ENCODE measurements around the gene IFTAP. TPM values are rescaled to one million over a fixed set of nuclear protein-coding genes. Genes with fewer than 3 reads are reported as not detected.

IFTAP gene
- total RNA-seq, 2 experiments from 2014 or later: 4.5 TPM

DNA sequence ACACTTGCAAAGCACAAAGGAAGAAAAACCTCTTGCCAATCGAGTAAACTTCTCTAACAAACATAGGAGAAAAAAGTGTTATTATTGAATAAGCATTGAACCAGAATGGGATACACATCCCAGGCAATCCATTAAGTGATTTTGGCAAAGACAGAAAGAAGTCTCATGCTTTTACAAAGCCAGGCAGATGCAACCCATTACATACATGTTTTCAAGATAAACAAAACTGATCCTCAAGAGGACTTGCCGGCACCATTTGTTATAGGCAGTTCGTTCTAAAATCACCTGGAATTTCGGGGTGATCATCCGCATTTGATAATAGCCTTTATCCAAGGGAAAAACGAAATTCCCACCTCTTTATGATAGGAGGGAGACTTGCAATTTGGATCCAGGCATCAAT is 101.3 kb downstream of the IFTAP start:
- ChIA-PET POLR2A (no interaction called here), CTCF (interaction anchor here (0.7 kb wide), 1 partner anchor 624 kb away, joined by 3 read pairs; no protein-coding TSS in a partner anchor)

DNA sequence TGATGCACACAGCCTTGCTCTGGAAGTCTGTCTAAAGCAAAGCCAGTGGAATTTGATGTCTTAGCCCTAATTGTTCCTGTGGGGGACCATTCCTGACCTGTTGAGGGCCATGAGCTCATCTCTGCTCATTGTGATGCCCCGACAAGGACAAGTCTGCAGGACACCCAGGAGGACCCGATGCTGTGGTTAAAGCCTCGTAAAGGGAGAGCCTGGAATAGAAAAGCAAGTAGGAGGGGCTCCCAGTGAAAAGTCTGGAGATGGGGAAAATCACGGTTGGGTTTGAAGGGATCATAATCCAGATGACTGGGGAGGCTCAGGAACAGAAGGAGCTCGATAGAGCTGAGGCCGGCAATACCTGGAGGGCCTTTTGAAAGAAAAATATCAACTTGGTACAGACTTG is 102.2 kb downstream of the IFTAP start:
- ChIA-PET CTCF (interaction anchor here (1.1 kb wide), 1 partner anchor 50 kb away, joined by 4 read pairs; no protein-coding TSS in a partner anchor), POLR2A (no interaction called here)

DNA sequence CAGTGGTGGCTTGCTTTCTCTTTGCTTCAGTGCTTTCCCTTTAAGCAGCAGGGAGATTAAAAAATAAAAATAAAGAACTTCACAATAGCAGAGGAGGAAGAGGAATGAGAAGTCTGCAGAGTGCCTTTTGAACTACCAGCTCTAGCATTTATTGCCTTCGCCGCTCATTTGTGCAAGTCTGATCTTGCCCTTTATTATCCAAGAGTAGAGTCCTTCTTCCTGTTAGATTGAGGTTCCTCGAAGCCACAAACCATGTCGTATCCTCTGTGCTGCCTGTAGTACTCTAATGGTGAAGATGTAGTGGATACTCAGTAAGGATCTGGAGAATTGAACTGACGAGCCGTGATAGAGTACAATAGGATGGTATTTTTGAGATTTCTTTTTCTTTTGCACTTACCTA is 105.0 kb downstream of the IFTAP start:
- ChIA-PET CTCF (no interaction called here), POLR2A (no interaction called here)

- ChIA-PET CTCF (interaction anchor here (1.6 kb wide), 1 partner anchor 47 kb away, joined by 8 read pairs; no protein-coding TSS in a partner anchor), POLR2A (no interaction called here)
These were observed 105.9 kb downstream of the IFTAP start for GRCh38 chr11:36700246-36700645.

DNA sequence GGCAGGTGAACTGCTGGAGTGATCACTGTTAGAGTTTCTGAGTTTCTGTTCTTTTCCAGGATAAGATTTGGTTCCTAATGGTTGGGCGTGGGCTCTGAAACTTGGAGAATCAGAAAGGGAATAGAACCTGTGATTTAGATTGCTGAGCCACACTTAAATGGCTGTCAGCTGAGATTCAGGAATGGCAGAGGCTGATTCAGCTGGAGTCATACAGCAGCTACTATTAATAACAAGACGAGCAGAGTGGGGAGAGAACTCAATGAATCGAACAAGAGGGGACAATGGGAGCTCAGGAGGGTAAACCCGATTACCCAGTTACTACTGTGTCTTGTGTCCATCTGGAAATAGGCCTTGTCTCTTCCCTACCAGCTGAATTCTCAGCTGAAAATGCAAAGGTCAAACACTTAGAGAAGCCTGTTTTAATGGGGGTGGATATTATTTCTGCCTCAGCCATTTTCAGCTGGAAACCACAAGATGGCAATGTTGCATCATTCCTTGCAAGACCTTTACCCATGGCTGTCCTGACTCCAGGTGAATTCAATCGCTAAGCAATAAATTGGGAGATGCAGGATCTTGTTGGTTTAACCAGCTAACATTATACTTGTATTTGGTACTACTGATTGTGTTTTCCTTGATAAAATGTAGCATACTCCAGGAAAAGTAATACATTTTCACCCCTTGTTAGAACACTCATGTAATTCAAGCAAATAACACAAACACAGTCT is 108.2 kb downstream of the IFTAP start:
- CTCF ChIA-PET: interaction anchor here (1.6 to 2.3 kb wide), 3 partner anchors 16 to 138 kb away, joined by 4 to 14 read pairs (median 7); no protein-coding TSS in a partner anchor
- POLR2A ChIA-PET: no interaction called here

DNA sequence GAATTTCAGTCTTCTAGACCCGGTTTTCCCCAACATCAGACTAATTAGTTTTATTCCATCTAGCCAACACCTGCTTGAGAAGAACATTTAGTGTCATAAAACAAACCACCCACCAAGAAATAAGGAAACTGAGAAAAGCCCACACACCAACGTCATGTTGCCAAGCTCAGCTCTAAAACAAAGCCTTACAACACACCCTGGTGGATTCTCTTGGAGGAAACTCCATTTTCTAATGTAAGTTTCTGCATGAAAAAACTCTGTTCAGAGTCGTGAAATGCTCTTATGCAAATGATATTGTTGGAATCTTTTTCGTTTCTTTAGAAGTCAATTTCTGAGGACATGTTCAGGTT is 108.7 kb downstream of the IFTAP start:
- ChIA-PET CTCF (interaction anchor here (1.6 to 2.3 kb wide), 3 partner anchors 16 to 139 kb away, joined by 4 to 14 read pairs (median 7); no protein-coding TSS in a partner anchor), POLR2A (no interaction called here)

Other genes with a start within 250 kb of the IFTAP start
- gene TRAF6, start 84.2 kb upstream of the IFTAP start, total RNA-seq: 10 to 100 TPM; 10.9 to 11.7 TPM
- under 1 TPM; 0.27 to 0.30 TPM for gene RAG1, start 26.5 kb upstream of the IFTAP start, total RNA-seq
- not detected for gene RAG2, start 3.7 kb downstream of the IFTAP start, total RNA-seq

Data from activated CD8-positive, alpha-beta memory T cell treated with anti-CD3 and anti-CD28 coated beads for 36 hours (primary cell).